OCI-LY7 (cell line): Measurements from ENCODE around the gene NDUFB10.

Source experiments
- CTCF ChIP-seq: fragments of 200-600 bp; sonication (generic); conservative IDR thresholded peaks from 2 replicates; pipeline ENCODE4 v1.5.1; 2014; ENCODE audit warnings: mild to moderate bottlenecking, antibody characterized with exemption, low read length, moderate library complexity, mixed read lengths
- EZH2phosphoT487 ChIP-seq: fragments of 200-600 bp; sonication (generic); IDR thresholded peaks from 2 replicates; pipeline ENCODE4 v1.6.1; 2018; ENCODE audit warnings: low read depth, borderline replicate concordance, mild to moderate bottlenecking, mixed run types, antibody characterized with exemption, low read length, moderate library complexity, mixed read lengths

GRCh38 chr16:1998852-1999801 is 39.8 kb downstream of the NDUFB10 start:
- TF ChIP-seq CTCF = no peak
- TF ChIP-seq EZH2phosphoT487 = no peak
